Measurements from ENCODE around the gene UCK1. TPM values are rescaled to one million over a fixed set of nuclear protein-coding genes. Genes with fewer than 3 reads are reported as not detected.
"Not testable (repeated sequence)": the region's sequence is repeated elsewhere in the genome, so short reads cannot be mapped to it uniquely, and the experiment has no call there.

The UCK1 gene
- total RNA-seq, 1 donor from 2014 or later: 24.6 TPM

- no peak for DNase-seq (ENCODE audit: low spot score)
Observed at GRCh38 chr9:131554843-131555351, 23.8 kb upstream of the UCK1 start.

- DNase-seq (ENCODE audit: low spot score): no peak
Observed at GRCh38 chr9:131554087-131554842, 23.2 kb upstream of the UCK1 start.

- no peak for DNase-seq (ENCODE audit: low spot score)
Observed at GRCh38 chr9:131552030-131552429, 21.0 kb upstream of the UCK1 start.

GRCh38 chr9:131550465-131550864 lies 19.4 kb upstream of the UCK1 start:
- DNase-seq (ENCODE audit: low spot score): not testable (repeated sequence)

GRCh38 chr9:131549186-131549585 lies 18.1 kb upstream of the UCK1 start:
- not testable (repeated sequence) for DNase-seq (ENCODE audit: low spot score)

GRCh38 chr9:131546336-131547084 lies 15.4 kb upstream of the UCK1 start:
- DNase-seq (ENCODE audit: low spot score): no peak

- DNase-seq (ENCODE audit: low spot score): no peak
Observed at GRCh38 chr9:131545786-131546335, 14.8 kb upstream of the UCK1 start.

GRCh38 chr9:131545003-131545785 lies 14.1 kb upstream of the UCK1 start, which contains the start of gene PRRT1B:
Gene PRRT1B, plus strand, starts transcription at chr9:131545523. Its CDS starts 93 bp downstream, at chr9:131545616.
- DNase-seq (ENCODE audit: low spot score): no peak

- no peak for DNase-seq (ENCODE audit: low spot score)
Observed at GRCh38 chr9:131543141-131543540, 12.1 kb upstream of the UCK1 start.

GRCh38 chr9:131539223-131539923 lies 8.3 kb upstream of the UCK1 start:
- DNase-seq (ENCODE audit: low spot score): no peak

- no peak for DNase-seq (ENCODE audit: low spot score)
Observed at GRCh38 chr9:131537946-131538345, 6.9 kb upstream of the UCK1 start.

GRCh38 chr9:131534721-131535237 lies 3.7 kb upstream of the UCK1 start:
- no peak for DNase-seq (ENCODE audit: low spot score)

GRCh38 chr9:131530546-131530919 lies 530 bp downstream of the UCK1 start:
- no peak for DNase-seq (ENCODE audit: low spot score)

- DNase-seq (ENCODE audit: low spot score): no peak
Observed at GRCh38 chr9:131529597-131530545, 1.2 kb downstream of the UCK1 start.

- no peak for DNase-seq (ENCODE audit: low spot score)
Observed at GRCh38 chr9:131528886-131529505, 2.1 kb downstream of the UCK1 start.

GRCh38 chr9:131528186-131528585 lies 2.9 kb downstream of the UCK1 start:
- DNase-seq (ENCODE audit: low spot score): no peak

- no peak for DNase-seq (ENCODE audit: low spot score)
Observed at GRCh38 chr9:131525643-131526565, 5.2 kb downstream of the UCK1 start.
